ENCODE results near the gene CYTH3. TPM values are rescaled to one million over a fixed set of nuclear protein-coding genes. Genes with fewer than 3 reads are reported as not detected.

The CYTH3 gene
- total RNA-seq, 1 donor from 2014 or later, result 25.5 TPM

DNA sequence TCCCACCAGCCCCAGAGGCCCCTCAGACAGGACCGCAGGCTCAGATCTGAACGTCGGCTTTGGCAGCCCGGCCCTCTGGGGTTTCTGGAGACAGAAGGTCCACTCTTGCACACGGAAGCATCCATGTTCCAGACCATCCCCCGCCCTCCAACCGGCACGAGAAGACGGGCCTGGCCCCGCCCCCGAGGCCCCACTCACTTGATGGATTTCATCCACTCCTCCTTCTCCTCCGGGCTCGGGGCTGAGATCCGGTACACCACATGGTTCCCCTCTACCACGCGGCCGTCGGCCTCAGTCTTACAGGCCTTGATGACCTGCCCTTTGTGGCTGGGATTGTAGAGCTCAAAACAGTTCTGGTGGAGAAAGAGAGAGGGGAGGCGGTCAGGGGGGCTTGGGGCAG, 107.3 kb downstream of the CYTH3 start:
- no peak overlapping the region for H3K4me3 ChIP-seq
- intact Hi-C loops (cut with micrococcal nuclease), result loop anchor here (5.0 kb wide), 1 partner anchor 107 kb away; the partner anchor contains the start of gene CYTH3
- no peak for TF ChIP-seq CTCF (IDR thresholded peaks at IDR 0.05; ENCODE audit: borderline replicate concordance)
- H3K9me3 ChIP-seq (replicated peaks), result no peaks in the 10 kb centered on the region
- H3K4me1 ChIP-seq, result peaks cover 96% of the 10 kb centered on the region
- peaks cover 51% of the 10 kb centered on the region for H3K36me3 ChIP-seq
- H3K27me3 ChIP-seq (ENCODE audit: low read depth), result no peaks in the 10 kb centered on the region
- DNase-seq, result no peak
- peak overlapping the region; percentile 74 for H3K27ac ChIP-seq (replicated peaks)

DNA sequence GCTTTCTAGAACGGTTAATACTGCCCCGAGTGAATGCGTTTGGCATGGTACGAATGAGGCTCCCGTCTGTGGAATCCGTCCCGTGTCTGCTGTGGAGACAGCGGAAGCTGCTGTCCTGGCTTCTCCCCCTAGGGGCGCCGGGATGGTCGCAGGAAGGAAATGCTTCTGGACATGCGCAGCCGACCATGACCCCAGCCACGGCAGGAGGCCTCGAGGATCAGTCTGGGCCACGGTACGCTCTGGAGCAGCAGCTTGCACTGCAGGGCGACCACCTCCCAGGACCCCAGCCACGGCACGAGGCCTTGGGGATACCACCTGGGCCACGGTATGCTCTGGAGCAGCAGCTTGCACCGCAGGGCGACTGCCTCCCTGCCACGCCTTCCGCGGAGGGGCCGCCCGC, 107.9 kb downstream of the CYTH3 start:
- Histone ChIP-seq H3K4me3 (no peak overlapping the region), H3K9me3 (replicated peaks) (no peaks in the 10 kb centered on the region), H3K4me1 (peaks cover 98% of the 10 kb centered on the region), H3K27ac (replicated peaks) (peak overlapping the region; percentile 74), H3K36me3 (peaks cover 49% of the 10 kb centered on the region), H3K27me3 (ENCODE audit: low read depth) (no peaks in the 10 kb centered on the region)
- intact Hi-C loops (cut with micrococcal nuclease), result loop anchor here (5.0 kb wide), 1 partner anchor 158 kb away; no protein-coding TSS in a partner anchor
- DNase-seq, result peak; percentile 56
- TF ChIP-seq CTCF (IDR thresholded peaks at IDR 0.05; ENCODE audit: borderline replicate concordance), result peak; percentile 47

- Histone ChIP-seq H3K36me3 (peaks cover 52% of the 10 kb centered on the region), H3K4me1 (peaks cover 98% of the 10 kb centered on the region), H3K27ac (replicated peaks) (peak overlapping the region; percentile 74), H3K27me3 (ENCODE audit: low read depth) (no peaks in the 10 kb centered on the region), H3K4me3 (no peak overlapping the region), H3K9me3 (replicated peaks) (no peaks in the 10 kb centered on the region)
- no peak for DNase-seq
- TF ChIP-seq CTCF (IDR thresholded peaks at IDR 0.05; ENCODE audit: borderline replicate concordance), result no peak
- intact Hi-C loops (cut with micrococcal nuclease), result loop anchor here (5.0 kb wide), 1 partner anchor 158 kb away; no protein-coding TSS in a partner anchor
Observed at GRCh38 chr7:6164010-6164409, 108.4 kb downstream of the CYTH3 start.

DNA sequence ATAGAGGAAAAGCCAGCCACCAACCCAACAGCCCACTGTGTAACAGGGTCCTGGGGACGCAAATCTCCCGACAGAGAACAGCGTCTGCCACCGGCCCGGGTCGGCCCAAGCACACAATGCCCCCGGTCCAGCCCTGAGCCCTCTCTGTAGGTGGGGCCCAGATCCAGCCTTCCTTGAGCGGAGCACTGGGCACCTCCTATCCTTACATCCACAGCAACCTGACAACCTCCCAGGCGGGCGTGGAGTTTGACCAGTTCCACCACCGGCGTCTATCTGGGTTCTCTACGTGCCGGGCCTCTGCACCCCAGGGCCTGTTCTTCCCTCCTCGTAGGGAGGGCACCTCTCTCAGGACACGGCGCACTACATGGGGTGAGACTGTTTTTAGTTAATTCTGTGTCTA, 109.0 kb downstream of the CYTH3 start:
- no peak for DNase-seq
- no peak for TF ChIP-seq CTCF (IDR thresholded peaks at IDR 0.05; ENCODE audit: borderline replicate concordance)
- Histone ChIP-seq H3K36me3 (peaks cover 54% of the 10 kb centered on the region), H3K9me3 (replicated peaks) (no peaks in the 10 kb centered on the region), H3K4me1 (peaks cover 92% of the 10 kb centered on the region), H3K27ac (replicated peaks) (peak overlapping the region; percentile 87), H3K4me3 (no peak overlapping the region), H3K27me3 (ENCODE audit: low read depth) (no peaks in the 10 kb centered on the region)
- intact Hi-C loops (cut with micrococcal nuclease), result loop anchor here (5.0 kb wide), 1 partner anchor 159 kb away; no protein-coding TSS in a partner anchor

DNA sequence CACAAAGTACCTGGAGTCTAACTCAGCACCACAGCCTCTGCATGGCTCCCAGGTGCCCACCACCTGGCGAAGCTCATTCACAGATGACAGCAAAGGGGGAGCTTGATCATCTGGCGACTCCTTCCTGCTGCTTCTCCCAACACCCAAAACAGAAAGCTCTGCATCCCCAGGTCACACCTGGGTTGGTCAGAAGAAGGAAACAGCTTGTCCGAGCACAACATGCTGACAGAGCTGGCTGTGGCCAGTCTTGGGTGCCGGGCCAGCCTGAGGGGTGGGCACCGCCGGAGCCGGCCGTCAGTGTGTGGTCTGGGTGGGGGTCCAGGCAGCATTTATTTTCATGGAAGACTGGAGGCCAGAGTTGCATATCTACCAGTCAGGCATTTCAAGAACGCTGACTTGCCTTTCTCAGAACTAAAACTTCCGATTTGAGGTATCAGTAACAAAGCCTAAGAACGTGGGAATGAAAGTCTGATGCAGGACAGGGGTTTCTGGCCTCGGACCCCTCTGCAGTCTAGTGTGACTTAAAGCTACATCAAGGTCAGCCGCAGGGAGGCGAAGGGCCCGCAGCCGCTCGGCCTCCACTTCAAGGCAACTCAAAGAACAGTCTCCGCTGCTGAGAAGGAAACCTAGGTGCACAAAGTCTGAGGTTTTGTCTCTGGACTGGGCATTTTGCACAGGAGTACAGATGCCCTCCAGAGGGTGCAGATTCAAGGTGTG, 109.6 kb downstream of the CYTH3 start:
- Histone ChIP-seq H3K27me3 (ENCODE audit: low read depth) (no peaks in the 10 kb centered on the region), H3K9me3 (replicated peaks) (no peaks in the 10 kb centered on the region), H3K4me3 (peak overlapping the region; percentile 7), H3K36me3 (peaks cover 56% of the 10 kb centered on the region), H3K27ac (replicated peaks) (peak overlapping the region; percentile 87), H3K4me1 (peaks cover 86% of the 10 kb centered on the region)
- DNase-seq, result no peak
- intact Hi-C loops (cut with micrococcal nuclease), result loop anchor here (5.0 kb wide), 1 partner anchor 159 kb away; no protein-coding TSS in a partner anchor
- TF ChIP-seq CTCF (IDR thresholded peaks at IDR 0.05; ENCODE audit: borderline replicate concordance), result no peak

Measured in left ventricle myocardium inferior (tissue), 1 donor.